GM20000 (cell line): ENCODE results near the gene PHACTR1.
"Not testable (repeated sequence)": the region's sequence is repeated elsewhere in the genome, so short reads cannot be mapped to it uniquely, and the experiment has no call there.

ENCODE experiments used
- DNase-seq: peaks from one replicate; pipeline ENCODE4 v3.0.0; 2012; ENCODE audit warnings: low spot score
- TF ChIP-seq, protein P1 (sequence below): IDR thresholded peaks from 2 replicates; pipeline ENCODE4 v1.5.1; 2012; ENCODE audit warnings: mild to moderate bottlenecking, control low read depth; ENCODE audit errors: extremely low read depth, missing control alignments

The PHACTR1 gene

DNA sequence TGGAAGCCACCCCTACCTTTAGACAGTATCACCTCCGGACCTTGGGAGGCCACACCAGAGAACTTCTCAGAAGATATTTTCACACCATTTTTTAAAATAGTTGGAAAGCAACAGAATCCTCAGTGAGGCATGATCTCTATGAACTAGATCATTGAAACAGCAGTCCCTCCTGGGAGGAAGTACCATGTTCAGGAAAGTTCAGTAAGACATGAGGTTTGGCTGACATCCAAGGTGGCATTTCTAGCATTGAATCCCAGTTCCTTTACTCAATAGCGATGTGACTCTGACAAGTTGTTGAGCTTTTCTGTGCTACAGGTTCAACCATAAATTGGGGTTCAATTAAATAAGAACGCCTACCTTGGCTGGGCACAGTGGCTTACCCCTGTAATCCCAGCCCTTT, 442.7 kb downstream of the PHACTR1 start:
- TF ChIP-seq, protein P1, sequence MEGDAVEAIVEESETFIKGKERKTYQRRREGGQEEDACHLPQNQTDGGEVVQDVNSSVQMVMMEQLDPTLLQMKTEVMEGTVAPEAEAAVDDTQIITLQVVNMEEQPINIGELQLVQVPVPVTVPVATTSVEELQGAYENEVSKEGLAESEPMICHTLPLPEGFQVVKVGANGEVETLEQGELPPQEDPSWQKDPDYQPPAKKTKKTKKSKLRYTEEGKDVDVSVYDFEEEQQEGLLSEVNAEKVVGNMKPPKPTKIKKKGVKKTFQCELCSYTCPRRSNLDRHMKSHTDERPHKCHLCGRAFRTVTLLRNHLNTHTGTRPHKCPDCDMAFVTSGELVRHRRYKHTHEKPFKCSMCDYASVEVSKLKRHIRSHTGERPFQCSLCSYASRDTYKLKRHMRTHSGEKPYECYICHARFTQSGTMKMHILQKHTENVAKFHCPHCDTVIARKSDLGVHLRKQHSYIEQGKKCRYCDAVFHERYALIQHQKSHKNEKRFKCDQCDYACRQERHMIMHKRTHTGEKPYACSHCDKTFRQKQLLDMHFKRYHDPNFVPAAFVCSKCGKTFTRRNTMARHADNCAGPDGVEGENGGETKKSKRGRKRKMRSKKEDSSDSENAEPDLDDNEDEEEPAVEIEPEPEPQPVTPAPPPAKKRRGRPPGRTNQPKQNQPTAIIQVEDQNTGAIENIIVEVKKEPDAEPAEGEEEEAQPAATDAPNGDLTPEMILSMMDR, result no peak

DNA sequence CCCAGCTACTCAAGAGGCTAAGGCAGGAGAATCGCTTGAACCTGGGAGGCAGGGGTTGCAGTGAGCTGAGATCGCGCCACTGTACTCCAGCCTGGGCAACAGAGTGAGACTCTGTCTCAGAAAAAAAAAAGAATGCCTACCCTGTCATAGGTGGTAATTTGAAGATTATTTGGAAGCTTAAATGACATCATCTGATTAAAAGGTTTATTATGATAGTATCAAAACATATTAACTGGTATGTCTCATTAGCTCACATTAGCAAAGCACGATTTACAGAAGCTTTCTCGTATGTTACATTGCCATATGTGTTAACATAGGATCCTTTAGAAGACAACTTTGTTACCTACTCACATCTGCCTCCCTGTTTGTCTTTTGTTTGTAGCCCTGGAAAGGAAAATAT, 443.3 kb downstream of the PHACTR1 start:
- not testable (repeated sequence) for DNase-seq

More for the DNA sequence above, 442.7 kb downstream of the PHACTR1 start:
- no peak for DNase-seq

GRCh38 chr6:13163161-13163944, 446.8 kb downstream of the PHACTR1 start:
- TF ChIP-seq, protein P1, result no peak
- DNase-seq, result no peak

- no peak for DNase-seq
Observed at GRCh38 chr6:13164291-13164690, 447.7 kb downstream of the PHACTR1 start.

DNA sequence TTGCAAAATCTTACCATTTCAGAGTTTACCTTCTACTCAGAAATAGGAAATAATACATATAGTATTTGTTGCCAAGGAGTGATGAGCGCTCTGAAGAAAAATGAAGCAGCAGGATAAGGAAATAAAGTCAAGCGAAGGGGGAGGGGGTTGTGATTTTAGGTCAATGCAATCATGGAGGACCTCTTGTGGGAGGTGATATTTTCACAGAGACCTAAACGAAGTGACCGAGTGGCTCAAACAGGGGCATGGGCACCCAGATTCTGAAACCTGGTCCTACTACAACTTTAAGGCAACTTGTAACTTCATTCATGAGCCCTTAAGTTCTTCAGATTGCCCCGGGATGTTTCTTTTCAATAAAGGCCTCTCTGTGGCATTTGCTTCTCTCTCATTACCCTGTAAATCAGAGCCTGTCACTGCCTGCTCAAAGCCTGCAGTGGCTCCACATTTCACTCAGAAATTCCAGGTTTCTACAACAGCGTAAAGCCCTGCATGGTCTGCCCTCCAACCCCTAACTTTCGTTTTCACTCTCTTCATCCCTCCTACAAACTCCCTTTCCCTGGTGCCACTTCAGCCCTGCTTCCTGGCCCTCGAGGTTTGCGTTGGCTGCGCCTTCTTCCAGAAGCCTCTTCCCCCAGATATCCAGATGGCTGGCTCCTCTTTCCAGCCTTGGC, 449.1 kb downstream of the PHACTR1 start:
- no peak for DNase-seq
- TF ChIP-seq, protein P1, result no peak

More at GRCh38 chr6:13164291-13164690, 447.7 kb downstream of the PHACTR1 start:
- TF ChIP-seq, protein P1, result no peak

- DNase-seq, result no peak
- TF ChIP-seq, protein P1, result no peak
Observed at GRCh38 chr6:13166269-13166668, 449.7 kb downstream of the PHACTR1 start.

DNA sequence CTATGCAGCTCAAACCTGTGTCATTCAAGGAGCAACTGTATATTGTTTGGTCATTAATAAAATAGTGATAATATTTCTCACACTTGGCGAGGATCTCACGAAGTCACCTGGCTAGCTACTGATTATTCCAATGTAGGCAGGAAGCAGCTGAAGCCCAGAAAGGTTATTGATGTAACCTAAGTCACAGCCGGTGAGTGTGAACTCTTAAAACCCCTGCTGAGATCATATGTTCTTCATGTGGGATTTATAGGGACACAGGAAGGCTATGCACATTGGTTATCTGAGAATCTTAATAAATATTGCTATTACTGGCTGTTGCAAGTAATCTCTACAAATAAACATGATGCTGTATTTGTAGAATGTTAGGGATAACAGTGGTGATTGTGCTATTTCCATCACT, 450.3 kb downstream of the PHACTR1 start:
- TF ChIP-seq, protein P1, result no peak
- DNase-seq, result no peak
